ENCODE measurements around the gene RCSD1.
A peak's percentile ranks its signal among the peaks of the same experiment; 100 is the strongest.

RCSD1 gene

GRCh38 chr1:167633258-167633944, 3.4 kb downstream of the RCSD1 start:
- Histone ChIP-seq H3K4me3 (ENCODE audit: low read length) (no peak overlapping the region), H3K27me3 (ENCODE audit: control insufficient read depth, insufficient read depth, low read length) (peaks cover 47% of the 10 kb centered on the region), H3K4me1 (ENCODE audit: control insufficient read depth, insufficient read depth, low read length) (peaks cover 9% of the 10 kb centered on the region), H3K9ac (ENCODE audit: low read length) (no peak overlapping the region), H3K36me3 (ENCODE audit: control insufficient read depth, insufficient read depth, low read length) (no peaks in the 10 kb centered on the region), H3K9me3 (ENCODE audit: control insufficient read depth, low read length) (no peaks in the 10 kb centered on the region)

GRCh38 chr1:167634435-167634834, 4.4 kb downstream of the RCSD1 start:
- H3K36me3 ChIP-seq (ENCODE audit: control insufficient read depth, insufficient read depth, low read length) = no peaks in the 10 kb centered on the region
- no peak overlapping the region for H3K4me3 ChIP-seq (ENCODE audit: low read length)
- peaks cover 40% of the 10 kb centered on the region for H3K27me3 ChIP-seq (ENCODE audit: control insufficient read depth, insufficient read depth, low read length)
- H3K9me3 ChIP-seq (ENCODE audit: control insufficient read depth, low read length) = no peaks in the 10 kb centered on the region
- no peak overlapping the region for H3K9ac ChIP-seq (ENCODE audit: low read length)
- peaks cover 3% of the 10 kb centered on the region for H3K4me1 ChIP-seq (ENCODE audit: control insufficient read depth, insufficient read depth, low read length)

GRCh38 chr1:167635156-167635648, 5.2 kb downstream of the RCSD1 start:
- Histone ChIP-seq H3K9ac (ENCODE audit: low read length) (peak overlapping the region; percentile 7), H3K9me3 (ENCODE audit: control insufficient read depth, low read length) (no peaks in the 10 kb centered on the region), H3K36me3 (ENCODE audit: control insufficient read depth, insufficient read depth, low read length) (no peaks in the 10 kb centered on the region), H3K4me3 (ENCODE audit: low read length) (no peak overlapping the region), H3K4me1 (ENCODE audit: control insufficient read depth, insufficient read depth, low read length) (peaks cover 3% of the 10 kb centered on the region), H3K27me3 (ENCODE audit: control insufficient read depth, insufficient read depth, low read length) (peaks cover 34% of the 10 kb centered on the region)

- no peaks in the 10 kb centered on the region for H3K36me3 ChIP-seq (ENCODE audit: control insufficient read depth, insufficient read depth, low read length)
- H3K27me3 ChIP-seq (ENCODE audit: control insufficient read depth, insufficient read depth, low read length) = peaks cover 31% of the 10 kb centered on the region
- H3K4me1 ChIP-seq (ENCODE audit: control insufficient read depth, insufficient read depth, low read length) = peaks cover 3% of the 10 kb centered on the region
- H3K9ac ChIP-seq (ENCODE audit: low read length) = no peak overlapping the region
- H3K9me3 ChIP-seq (ENCODE audit: control insufficient read depth, low read length) = no peaks in the 10 kb centered on the region
- H3K4me3 ChIP-seq (ENCODE audit: low read length) = no peak overlapping the region
Measured at GRCh38 chr1:167635941-167636340, 5.9 kb downstream of the RCSD1 start.

GRCh38 chr1:167638064-167638463, 8.0 kb downstream of the RCSD1 start:
- H3K4me1 ChIP-seq (ENCODE audit: control insufficient read depth, insufficient read depth, low read length) = no peaks in the 10 kb centered on the region
- H3K9me3 ChIP-seq (ENCODE audit: control insufficient read depth, low read length) = no peaks in the 10 kb centered on the region
- H3K9ac ChIP-seq (ENCODE audit: low read length) = no peak overlapping the region
- peaks cover 21% of the 10 kb centered on the region for H3K27me3 ChIP-seq (ENCODE audit: control insufficient read depth, insufficient read depth, low read length)
- H3K36me3 ChIP-seq (ENCODE audit: control insufficient read depth, insufficient read depth, low read length) = no peaks in the 10 kb centered on the region
- no peak overlapping the region for H3K4me3 ChIP-seq (ENCODE audit: low read length)

- Histone ChIP-seq H3K9me3 (ENCODE audit: control insufficient read depth, low read length) (no peaks in the 10 kb centered on the region), H3K9ac (ENCODE audit: low read length) (no peak overlapping the region), H3K27me3 (ENCODE audit: control insufficient read depth, insufficient read depth, low read length) (peaks cover 14% of the 10 kb centered on the region), H3K36me3 (ENCODE audit: control insufficient read depth, insufficient read depth, low read length) (no peaks in the 10 kb centered on the region), H3K4me1 (ENCODE audit: control insufficient read depth, insufficient read depth, low read length) (no peaks in the 10 kb centered on the region), H3K4me3 (ENCODE audit: low read length) (no peak overlapping the region)
Measured at GRCh38 chr1:167640051-167640450, 10.0 kb downstream of the RCSD1 start.

GRCh38 chr1:167641786-167642500, 11.9 kb downstream of the RCSD1 start:
- no peak overlapping the region for H3K4me3 ChIP-seq (ENCODE audit: low read length)
- H3K36me3 ChIP-seq (ENCODE audit: control insufficient read depth, insufficient read depth, low read length) = no peaks in the 10 kb centered on the region
- peaks cover under 1% of the 10 kb centered on the region for H3K27me3 ChIP-seq (ENCODE audit: control insufficient read depth, insufficient read depth, low read length)
- no peaks in the 10 kb centered on the region for H3K9me3 ChIP-seq (ENCODE audit: control insufficient read depth, low read length)
- H3K4me1 ChIP-seq (ENCODE audit: control insufficient read depth, insufficient read depth, low read length) = no peaks in the 10 kb centered on the region
- no peak overlapping the region for H3K9ac ChIP-seq (ENCODE audit: low read length)

GRCh38 chr1:167642501-167642826, 12.4 kb downstream of the RCSD1 start:
- no peaks in the 10 kb centered on the region for H3K36me3 ChIP-seq (ENCODE audit: control insufficient read depth, insufficient read depth, low read length)
- no peak overlapping the region for H3K4me3 ChIP-seq (ENCODE audit: low read length)
- H3K9ac ChIP-seq (ENCODE audit: low read length) = no peak overlapping the region
- H3K9me3 ChIP-seq (ENCODE audit: control insufficient read depth, low read length) = no peaks in the 10 kb centered on the region
- H3K4me1 ChIP-seq (ENCODE audit: control insufficient read depth, insufficient read depth, low read length) = no peaks in the 10 kb centered on the region
- H3K27me3 ChIP-seq (ENCODE audit: control insufficient read depth, insufficient read depth, low read length) = no peaks in the 10 kb centered on the region

GRCh38 chr1:167643441-167643840, 13.4 kb downstream of the RCSD1 start:
- H3K9ac ChIP-seq (ENCODE audit: low read length) = no peak overlapping the region
- no peaks in the 10 kb centered on the region for H3K36me3 ChIP-seq (ENCODE audit: control insufficient read depth, insufficient read depth, low read length)
- no peaks in the 10 kb centered on the region for H3K4me1 ChIP-seq (ENCODE audit: control insufficient read depth, insufficient read depth, low read length)
- H3K4me3 ChIP-seq (ENCODE audit: low read length) = no peak overlapping the region
- H3K27me3 ChIP-seq (ENCODE audit: control insufficient read depth, insufficient read depth, low read length) = no peaks in the 10 kb centered on the region
- no peaks in the 10 kb centered on the region for H3K9me3 ChIP-seq (ENCODE audit: control insufficient read depth, low read length)

GRCh38 chr1:167644551-167644950, 14.5 kb downstream of the RCSD1 start:
- no peak overlapping the region for H3K4me3 ChIP-seq (ENCODE audit: low read length)
- no peaks in the 10 kb centered on the region for H3K4me1 ChIP-seq (ENCODE audit: control insufficient read depth, insufficient read depth, low read length)
- no peaks in the 10 kb centered on the region for H3K27me3 ChIP-seq (ENCODE audit: control insufficient read depth, insufficient read depth, low read length)
- H3K9ac ChIP-seq (ENCODE audit: low read length) = no peak overlapping the region
- no peaks in the 10 kb centered on the region for H3K9me3 ChIP-seq (ENCODE audit: control insufficient read depth, low read length)
- no peaks in the 10 kb centered on the region for H3K36me3 ChIP-seq (ENCODE audit: control insufficient read depth, insufficient read depth, low read length)

- Histone ChIP-seq H3K27me3 (ENCODE audit: control insufficient read depth, insufficient read depth, low read length) (no peaks in the 10 kb centered on the region), H3K4me3 (ENCODE audit: low read length) (no peak overlapping the region), H3K9me3 (ENCODE audit: control insufficient read depth, low read length) (no peaks in the 10 kb centered on the region), H3K36me3 (ENCODE audit: control insufficient read depth, insufficient read depth, low read length) (no peaks in the 10 kb centered on the region), H3K9ac (ENCODE audit: low read length) (no peak overlapping the region), H3K4me1 (ENCODE audit: control insufficient read depth, insufficient read depth, low read length) (peaks cover under 1% of the 10 kb centered on the region)
Measured at GRCh38 chr1:167645140-167645541, 15.1 kb downstream of the RCSD1 start.

- Histone ChIP-seq H3K9ac (ENCODE audit: low read length) (no peak overlapping the region), H3K27me3 (ENCODE audit: control insufficient read depth, insufficient read depth, low read length) (no peaks in the 10 kb centered on the region), H3K4me3 (ENCODE audit: low read length) (no peak overlapping the region), H3K36me3 (ENCODE audit: control insufficient read depth, insufficient read depth, low read length) (no peaks in the 10 kb centered on the region), H3K9me3 (ENCODE audit: control insufficient read depth, low read length) (no peaks in the 10 kb centered on the region), H3K4me1 (ENCODE audit: control insufficient read depth, insufficient read depth, low read length) (peaks cover 8% of the 10 kb centered on the region)
Measured at GRCh38 chr1:167645625-167646414, 15.8 kb downstream of the RCSD1 start.

Data from mucosa of stomach (tissue), 1 donor.